HG03095 (cell line): ENCODE measurements around the gene AGAP2.
"Not testable (repeated sequence)": the region's sequence is repeated elsewhere in the genome, so short reads cannot be mapped to it uniquely, and the experiment has no call there.

ENCODE experiments used
- ATAC-seq: cut with Tn5 transposase; IDR thresholded peaks from one replicate; pipeline ENCODE4 v1.9.1; 2021; ENCODE audit warnings: moderate library complexity; ENCODE audit not compliant: unreplicated experiment

The AGAP2 gene

DNA sequence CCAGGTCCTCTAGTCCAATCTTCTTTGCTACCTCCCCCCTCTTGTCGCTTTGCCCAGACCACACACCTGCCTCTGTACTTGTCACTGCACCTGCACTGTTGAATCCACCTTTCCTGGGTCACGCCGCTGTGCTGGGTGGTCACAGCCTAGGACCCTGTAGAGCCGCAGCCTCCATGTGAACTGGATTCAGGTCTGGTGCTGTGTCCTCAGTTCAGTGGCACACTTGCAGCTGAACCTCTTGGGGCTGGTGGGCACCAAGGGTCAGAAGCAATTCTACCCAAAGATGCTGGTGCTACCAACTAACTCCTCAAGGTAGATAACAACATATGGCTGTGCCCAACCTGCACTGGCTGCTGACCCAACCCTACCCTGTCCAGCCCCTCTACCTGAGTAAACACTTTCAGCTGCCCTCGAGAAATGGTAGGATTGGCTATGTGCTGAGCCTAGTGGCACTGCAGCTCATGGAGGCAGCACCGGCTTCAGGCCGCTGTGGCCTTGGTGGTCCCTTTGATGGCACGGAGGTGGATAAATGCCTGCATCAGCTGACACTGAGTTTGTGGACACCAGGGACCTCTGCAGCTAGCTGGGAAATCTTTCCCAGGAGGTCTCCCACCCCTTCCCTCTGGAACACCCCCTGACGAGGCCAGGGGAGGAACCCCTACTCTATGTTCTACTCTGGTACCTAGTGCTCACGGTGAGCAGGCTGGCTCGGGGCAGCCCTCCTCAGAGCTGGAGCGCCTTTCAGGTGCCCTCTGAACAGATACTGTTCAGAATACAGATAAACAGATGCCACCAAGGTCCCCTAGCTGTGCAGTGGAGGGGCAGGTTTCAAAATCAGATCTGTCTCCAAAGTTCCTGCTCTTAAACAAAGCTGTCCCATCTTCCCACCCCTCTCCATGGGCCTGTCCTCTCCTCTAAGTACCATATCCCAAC is 14.3 kb downstream of the AGAP2 start:
- no peak for ATAC-seq

DNA sequence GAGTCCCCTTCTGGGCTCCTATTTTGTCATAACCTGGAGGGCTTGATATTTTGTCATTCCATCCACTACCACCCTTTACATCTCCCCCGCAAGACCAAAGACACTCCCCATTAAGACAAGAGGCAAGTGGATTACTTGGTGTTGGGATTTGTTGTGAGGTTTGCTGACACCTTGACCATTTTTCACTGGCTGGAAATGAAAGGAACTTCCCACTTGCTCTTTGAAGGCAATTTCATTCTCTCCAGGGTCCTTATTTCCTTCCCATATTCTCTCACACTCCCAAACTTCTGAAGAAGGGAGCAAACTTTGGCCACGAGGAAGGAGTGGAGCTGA is 14.9 kb downstream of the AGAP2 start:
- no peak for ATAC-seq

DNA sequence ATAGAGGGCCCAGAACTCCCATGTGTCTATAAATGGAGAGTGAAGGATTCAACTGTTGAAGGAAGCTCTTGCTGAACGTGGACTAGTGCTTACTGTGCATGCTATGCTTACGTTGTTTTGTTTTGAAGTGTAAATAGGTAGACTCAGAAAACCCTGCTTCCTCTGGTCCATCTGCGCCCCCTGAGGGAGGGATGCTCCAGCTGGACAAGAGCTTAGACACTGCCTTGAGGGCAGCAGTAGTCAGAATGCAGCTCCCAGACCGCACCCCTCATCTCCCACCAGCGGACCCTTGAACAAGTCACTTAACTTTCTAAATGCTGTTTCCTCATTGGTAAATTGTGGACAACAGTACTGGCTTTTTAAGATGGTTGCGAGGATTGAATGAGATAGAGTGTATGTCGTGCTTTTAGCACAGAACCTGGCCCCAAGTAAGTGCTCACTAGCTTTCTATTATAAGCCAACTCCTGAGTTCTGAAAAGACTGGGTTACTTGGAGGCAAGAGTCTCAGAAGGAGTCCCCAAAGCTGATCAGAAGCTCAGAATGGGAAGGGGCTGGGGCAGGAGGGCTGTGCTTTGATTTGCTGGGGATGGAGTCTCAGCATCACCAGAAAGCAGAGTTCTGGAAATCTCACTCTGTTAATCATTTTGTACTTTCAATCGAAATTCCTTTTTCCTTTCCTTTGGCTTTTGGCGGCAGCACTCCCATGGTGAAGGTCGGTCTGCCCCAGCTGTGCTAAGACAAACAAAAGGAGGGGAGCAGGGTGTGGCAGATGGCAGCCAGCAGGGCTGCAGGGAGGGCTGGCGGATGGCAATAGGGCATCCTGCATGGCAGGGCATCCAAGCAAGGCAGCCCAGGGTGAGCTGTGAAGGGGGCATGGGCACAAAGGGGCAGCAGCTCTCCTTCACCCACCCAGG is 15.6 kb downstream of the AGAP2 start:
- ATAC-seq, result no peak

DNA sequence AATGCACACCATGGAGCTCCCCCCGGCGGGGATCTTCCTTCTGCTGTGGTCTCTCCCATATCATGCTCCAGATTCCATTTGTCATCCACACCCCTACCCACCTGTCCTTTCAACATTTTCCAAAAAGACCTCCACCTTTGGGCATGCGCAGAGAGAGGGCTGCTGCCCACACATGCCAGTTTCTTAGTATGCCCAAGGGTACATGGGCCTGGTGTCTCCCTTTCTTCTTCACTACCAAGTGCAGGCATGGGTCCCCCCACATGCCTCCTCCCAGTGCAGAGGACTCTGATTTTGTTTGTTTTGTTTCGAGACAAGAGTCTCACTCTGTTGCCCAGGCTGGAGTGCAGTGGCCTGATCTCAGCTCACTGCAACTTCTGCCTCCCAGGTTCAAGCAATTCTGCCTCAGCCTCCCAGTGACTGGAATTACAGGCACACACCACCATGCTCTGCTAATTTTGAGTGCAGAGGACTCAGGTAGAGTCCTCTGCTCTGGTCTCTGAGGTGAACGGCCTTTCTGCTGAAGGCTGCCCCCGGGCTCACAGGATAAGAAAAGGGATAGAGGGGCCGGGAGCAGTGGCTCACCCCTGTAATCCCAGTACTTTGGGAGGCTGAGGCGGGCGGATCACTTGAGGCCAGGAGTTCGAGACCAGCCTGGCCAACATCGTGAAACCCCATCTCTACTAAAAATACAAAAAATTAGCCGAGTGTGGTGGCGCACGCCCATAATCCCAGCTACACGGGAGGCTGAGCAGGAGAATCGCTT is 16.5 kb downstream of the AGAP2 start:
- ATAC-seq, result not testable (repeated sequence)

DNA sequence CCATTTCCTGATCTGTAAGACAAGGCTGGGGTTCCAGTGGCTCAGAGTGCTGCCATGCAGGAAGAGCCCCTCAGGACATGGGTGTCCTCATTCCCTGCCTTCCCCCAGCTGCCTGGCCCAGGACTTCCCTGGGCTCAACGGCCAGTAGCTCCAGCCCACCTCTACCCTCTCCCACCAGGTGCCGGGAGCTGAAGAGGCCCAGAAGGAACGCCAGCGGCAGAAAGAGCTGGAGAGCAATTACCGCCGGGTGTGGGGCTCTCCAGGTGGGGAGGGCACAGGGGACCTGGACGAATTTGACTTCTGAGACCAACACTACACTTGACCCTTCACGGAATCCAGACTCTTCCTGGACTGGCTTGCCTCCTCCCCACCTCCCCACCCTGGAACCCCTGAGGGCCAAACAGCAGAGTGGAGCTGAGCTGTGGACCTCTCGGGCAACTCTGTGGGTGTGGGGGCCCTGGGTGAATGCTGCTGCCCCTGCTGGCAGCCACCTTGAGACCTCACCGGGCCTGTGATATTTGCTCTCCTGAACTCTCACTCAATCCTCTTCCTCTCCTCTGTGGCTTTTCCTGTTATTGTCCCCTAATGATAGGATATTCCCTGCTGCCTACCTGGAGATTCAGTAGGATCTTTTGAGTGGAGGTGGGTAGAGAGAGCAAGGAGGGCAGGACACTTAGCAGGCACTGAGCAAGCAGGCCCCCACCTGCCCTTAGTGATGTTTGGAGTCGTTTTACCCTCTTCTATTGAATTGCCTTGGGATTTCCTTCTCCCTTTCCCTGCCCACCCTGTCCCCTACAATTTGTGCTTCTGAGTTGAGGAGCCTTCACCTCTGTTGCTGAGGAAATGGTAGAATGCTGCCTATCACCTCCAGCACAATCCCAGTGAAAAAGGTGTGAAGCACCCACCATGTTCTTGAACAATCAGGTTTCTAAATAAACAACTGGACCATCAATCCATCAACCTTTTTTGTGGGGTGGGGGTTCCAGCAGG is 17.6 kb downstream of the AGAP2 start:
- no peak for ATAC-seq

DNA sequence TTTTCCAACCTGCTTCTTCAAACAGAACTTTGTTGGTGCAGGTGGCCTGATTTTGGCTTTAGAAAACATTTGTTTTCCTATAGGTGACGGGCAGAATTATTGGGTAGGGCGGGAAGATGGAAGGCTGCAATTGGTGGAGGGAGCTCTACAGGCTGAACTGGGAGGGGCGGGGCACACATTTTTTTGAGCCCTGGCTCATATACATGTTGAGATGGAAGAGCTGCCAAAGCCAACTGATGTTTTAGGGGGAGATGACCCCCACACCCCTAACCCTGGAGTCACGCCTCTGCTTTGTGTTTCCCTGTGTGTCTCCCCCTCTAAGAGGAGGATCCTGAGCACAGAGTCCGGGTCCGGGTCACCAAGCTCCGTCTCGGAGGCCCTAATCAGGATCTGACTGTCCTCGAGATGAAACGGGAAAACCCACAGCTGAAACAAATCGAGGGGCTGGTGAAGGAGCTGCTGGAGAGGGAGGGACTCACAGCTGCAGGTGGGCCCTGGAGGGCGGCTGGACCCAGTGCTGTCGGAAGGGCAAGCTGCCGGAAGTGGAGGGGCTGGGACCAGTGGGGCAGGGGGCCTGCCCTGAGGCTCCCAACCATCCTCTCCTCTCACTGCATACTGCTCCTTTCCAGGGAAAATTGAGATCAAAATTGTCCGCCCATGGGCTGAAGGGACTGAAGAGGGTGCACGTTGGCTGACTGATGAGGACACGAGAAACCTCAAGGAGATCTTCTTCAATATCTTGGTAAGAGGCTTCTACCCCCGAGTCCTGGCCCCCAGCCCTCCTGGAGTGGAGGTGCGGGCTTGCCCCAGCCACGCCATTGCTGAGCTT is 18.6 kb downstream of the AGAP2 start:
- ATAC-seq, result no peak

DNA sequence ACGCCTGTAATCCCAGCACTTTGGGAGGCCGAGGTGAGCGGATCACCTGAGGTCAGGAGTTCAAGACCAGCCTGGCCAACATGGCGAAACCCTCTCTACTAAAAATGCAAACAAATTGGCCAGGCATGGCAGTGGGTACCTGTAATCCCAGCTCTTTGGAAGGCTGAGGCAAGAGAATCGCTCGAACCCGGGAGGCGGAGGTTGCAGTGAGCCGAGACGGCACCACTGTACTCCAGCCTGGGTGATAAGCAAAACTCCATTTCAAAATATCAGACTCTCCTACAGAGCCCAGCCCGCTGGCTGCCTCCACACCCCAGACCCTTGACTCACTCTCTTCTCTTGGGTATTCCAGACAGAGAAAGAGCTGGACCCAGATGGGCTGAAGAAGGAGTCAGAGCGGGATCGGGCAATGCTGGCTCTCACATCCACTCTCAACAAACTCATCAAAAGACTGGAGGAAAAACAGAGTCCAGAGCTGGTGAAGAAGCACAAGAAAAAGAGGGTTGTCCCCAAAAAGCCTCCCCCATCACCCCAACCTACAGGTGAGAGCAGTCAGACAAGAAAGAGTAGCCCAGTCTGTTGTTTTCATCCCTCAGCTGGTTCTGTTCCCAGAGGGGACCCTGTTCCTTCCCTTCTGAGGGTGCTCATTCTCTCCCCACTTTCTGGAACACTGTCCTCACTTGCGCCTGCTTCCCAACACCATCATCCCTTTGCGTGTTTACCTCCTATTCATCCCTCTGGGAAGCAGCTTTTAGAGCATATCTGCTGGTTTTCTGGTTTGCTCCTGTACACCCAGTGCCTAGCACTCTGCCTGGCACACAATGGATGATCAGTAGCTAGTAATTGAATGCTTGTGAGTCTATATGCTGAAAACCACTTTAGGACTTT is 19.7 kb downstream of the AGAP2 start:
- ATAC-seq, result no peak

DNA sequence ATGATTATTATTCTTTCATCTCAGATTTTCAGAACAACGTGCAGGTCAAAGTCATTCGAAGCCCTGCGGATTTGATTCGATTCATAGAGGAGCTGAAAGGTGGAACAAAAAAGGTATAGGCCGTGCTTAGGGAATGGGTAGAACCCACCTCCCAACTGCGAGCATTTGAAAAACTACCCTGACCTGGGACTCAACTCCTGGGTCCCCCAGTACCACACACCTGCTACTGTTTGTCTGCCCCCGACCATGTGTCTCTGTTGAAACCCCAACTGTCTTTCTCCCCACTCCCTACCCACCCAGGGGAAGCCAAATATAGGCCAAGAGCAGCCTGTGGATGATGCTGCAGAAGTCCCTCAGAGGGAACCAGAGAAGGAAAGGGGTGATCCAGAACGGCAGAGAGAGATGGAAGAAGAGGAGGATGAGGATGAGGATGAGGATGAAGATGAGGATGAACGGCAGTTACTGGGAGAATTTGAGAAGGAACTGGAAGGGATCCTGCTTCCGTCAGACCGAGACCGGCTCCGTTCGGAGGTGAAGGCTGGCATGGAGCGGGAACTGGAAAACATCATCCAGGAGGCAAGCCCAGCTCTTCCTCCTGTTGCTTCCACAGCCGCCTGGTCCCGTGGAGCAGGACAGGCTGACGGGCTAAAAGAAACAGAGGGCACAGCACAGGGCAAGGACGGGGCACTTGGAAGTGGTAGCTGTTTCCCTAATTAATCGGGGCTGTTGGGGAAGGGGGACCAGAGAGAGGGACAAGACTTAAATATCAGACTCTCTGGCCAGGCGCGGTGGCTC is 20.5 kb downstream of the AGAP2 start:
- ATAC-seq, result no peak

DNA sequence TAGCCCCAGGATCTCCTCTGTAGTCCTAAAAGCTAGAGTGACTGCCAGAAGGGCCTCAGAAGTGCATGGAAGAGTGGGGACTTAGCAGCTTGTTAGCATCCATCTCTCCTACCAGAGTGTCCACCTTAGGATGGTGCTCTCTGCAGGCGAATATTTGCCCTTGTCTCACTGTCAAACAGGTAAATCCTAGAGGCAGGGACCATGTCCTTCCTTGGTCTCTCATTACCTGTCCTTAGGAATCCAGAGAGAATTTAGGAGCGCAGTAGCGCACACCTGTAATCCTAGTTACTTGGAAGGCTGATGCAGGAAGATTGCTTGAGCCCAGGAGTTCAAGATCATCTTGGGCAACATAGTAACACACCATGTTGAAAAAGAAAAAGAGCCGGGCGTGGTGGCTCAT is 21.4 kb downstream of the AGAP2 start:
- no peak for ATAC-seq

DNA sequence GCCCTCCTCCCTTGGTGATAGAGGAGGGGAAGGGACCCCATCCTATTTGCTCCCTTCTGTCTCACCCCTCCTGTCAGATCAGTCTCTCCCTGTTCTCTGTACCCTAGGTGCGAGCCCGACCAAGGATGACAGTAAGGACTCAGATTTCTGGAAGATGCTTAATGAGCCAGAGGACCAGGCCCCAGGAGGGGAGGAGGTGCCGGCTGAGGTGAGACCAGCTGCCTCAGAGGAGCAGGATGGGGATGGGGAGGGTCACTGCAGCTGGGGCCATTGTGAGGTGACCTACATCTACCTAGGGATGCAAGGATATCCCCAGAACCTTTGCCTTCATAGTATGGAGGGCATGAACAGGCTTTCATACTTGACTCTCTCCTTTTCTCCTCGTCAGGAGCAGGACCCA is 22.2 kb downstream of the AGAP2 start:
- no peak for ATAC-seq

DNA sequence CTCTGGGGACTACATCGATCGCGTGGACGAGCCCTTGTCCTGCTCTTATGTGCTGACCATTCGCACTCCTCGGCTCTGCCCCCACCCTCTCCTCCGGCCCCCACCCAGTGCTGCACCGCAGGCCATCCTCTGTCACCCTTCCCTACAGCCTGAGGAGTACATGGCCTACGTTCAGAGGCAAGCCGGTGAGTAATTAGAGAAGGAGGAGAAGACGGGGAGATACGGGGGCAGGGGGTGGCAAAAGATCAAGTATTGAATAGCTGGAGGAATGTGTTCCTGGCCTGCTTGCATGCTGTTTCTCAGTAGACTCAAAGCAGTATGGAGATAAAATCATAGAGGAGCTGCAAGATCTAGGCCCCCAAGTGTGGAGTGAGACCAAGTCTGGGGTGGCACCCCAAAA is 22.8 kb downstream of the AGAP2 start:
- ATAC-seq, result no peak

DNA sequence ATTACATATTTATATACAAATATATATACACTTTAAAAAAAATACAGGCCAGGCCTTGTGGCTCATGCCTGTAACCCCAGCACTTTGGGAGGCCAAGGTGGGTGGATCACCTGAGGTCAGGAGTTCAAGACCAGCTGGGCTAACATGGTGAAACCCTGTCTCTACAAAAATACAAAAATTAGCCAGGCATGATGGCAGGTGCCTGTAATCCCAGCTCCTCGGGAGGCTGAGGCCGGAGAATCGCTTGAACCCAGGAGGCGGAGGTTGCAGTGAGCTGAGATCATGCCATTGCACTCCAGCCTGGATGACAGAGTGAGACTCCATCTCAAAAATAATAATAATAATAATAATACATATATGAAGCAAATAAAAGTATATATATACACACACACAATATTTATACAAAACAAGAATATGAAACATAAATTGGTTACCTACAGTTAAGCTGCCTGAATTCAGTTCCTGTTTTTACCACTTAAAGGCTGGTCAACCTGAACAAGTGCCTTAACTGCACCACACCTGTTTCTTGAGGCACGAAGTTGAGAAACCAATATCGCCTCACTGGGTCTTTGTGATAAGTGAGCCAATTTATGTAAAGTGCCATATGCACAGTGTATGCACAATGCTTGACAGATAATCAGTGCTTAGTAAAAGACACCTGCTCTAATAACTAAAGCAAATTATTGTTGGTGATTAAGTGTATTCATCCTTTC is 23.4 kb downstream of the AGAP2 start:
- not testable (repeated sequence) for ATAC-seq

DNA sequence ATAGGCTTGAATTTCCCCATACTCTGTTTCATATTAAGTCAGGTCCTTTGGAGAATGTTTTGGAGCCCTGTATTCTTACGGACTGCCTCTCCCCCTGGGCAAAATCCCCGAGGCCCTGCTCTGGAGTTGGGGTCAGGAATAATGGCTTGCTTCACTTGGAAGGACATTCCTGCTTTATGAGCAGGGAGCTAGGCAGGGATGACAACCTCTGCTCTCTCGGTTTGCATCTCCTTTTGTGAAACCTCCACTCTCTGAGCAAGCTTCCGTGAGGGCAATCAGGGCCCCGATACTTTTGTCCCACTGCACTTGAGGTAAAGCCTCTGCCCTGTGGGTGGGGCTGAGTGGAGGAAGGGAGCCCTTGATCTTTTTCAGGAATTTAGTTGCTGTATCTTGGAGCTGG is 25.3 kb downstream of the AGAP2 start:
- no peak for ATAC-seq

DNA sequence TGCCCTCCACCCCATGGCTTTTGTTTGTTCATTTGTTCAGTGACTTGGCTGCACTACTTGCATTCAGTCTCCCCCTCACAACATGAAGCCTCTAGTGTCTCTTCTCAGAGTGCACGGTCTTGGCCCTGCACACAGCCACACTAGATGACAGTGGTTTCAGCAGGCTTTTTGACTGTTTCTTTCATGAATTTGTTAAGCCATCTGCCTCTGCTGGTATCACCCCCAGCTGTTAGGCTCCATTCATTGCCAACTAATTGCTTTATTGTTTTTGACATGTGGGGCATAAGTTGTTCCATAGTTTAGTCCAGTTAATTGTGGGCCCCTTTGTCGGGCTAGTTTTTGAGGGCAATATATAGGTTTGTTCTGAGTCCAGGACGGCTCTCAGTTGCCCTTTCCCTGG is 25.8 kb downstream of the AGAP2 start:
- no peak for ATAC-seq

DNA sequence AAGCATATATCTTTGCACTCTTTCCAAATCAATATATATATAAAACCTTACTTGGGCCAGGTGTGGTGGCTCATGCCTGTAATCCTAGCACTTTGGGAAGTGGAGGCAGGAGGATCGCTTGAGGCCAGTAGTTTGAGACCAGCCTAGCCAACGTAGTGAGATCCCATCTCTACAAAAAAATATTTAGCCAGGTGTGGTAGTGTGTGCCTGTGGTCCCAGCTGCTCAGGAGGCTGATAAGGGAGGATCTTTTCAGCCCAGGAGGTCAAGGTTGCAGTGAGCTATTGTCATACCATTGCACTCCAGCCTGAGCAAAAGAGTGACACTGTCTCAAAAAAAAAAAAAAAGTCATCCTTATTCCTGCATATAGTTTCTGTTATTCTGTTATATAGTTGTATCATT is 30.2 kb downstream of the AGAP2 start:
- no peak for ATAC-seq

DNA sequence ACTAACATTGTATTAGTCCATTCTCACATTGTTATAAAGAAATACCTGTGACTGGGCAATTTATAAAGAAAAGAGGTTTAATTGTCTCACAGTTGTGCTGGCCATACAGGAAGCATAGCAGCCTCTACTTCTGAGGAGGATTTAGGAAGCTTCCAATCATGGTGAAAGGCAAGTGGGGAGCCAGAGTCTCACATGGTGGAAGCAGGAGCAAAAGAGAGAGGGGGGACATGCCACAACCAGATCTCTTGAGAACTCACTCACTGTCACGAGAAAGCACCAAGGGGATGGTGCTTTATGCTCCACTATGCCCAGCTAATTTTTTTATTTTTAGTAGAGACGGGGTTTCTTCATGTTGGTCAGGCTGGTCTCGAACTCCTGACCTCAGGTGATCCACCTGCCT is 31.3 kb downstream of the AGAP2 start:
- no peak for ATAC-seq

DNA sequence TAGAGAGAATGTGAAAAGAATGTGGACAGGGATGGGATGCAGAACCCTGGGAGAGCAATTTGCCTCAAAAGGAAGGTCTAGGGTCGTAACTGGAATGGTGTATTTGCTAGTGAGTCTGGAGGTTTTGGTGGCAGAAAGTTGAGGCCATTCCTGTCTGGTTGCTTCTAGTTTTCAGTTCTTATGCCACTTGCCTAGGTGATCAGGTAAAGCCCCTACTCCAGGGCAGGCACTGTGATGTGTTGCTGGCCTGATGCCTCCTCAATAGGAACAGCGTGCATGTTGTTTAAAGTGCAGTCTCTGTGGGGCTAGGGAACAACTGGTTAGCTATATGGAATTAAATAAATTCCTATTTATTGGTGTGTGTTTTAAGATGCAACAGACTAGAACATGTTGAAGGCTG is 38.2 kb downstream of the AGAP2 start:
- no peak for ATAC-seq
